PC-3 (cell line): Measurements from ENCODE around the gene NRIP2. TPM values are rescaled to one million over a fixed set of nuclear protein-coding genes. Genes with fewer than 3 reads are reported as not detected.

Experiments
- ATAC-seq: fragments of 200-7000 bp; cut with Tn5 transposase; 2 replicates; pipeline ENCODE4 v1.9.1; 2020; ENCODE audit warnings: mild to moderate bottlenecking, moderate library complexity
- BruUV-seq: library from RNA; stranded (reverse); fragments of 400-500 nt; replicated peaks from 2 replicates; lab custom pipeline; 2021; lab: Mats Ljungman, UMichigan
- CTCF ChIA-PET: fragments of 300-600 bp; sonication (Branson Sonifier 250); formaldehyde crosslinking; loops from one replicate; lab custom pipeline; 2022; ENCODE audit warnings: antibody characterized with exemption; lab: Charles Lee
- POLR2A ChIA-PET: fragments of 300-600 bp; sonication (Branson Sonifier 250); formaldehyde crosslinking; loops from one replicate; lab custom pipeline; 2022; ENCODE audit warnings: antibody characterized with exemption; ENCODE audit not compliant: unreplicated experiment; lab: Charles Lee
- DNase-seq: peaks from one replicate; pipeline ENCODE4 v3.0.0-alpha.2; 2015
- H2AFZ ChIP-seq: fragments of 300-600 bp; sonication (generic); 2 replicates; pipeline ENCODE4 v1.6.0; 2016; ENCODE audit warnings: antibody characterized with exemption, low read length
- H3F3A ChIP-seq: fragments of 300-600 bp; sonication (generic); one replicate; pipeline ENCODE4 v1.6.0; 2017; ENCODE audit warnings: antibody characterized with exemption, low read length, control low read depth, mild to moderate bottlenecking; ENCODE audit not compliant: unreplicated experiment
- H3K27ac ChIP-seq: fragments of 300-600 bp; sonication (generic); 2 replicates; pipeline ENCODE4 v1.5.1; 2016; ENCODE audit warnings: mild to moderate bottlenecking, low read length
- H3K27me3 ChIP-seq: fragments of 300-600 bp; sonication (generic); 2 replicates; pipeline ENCODE4 v1.6.1; 2016; ENCODE audit warnings: low read length, mixed read lengths
- H3K36me3 ChIP-seq: fragments of 300-600 bp; sonication (generic); 2 replicates; pipeline ENCODE4 v1.6.1; 2016; ENCODE audit warnings: low read depth, mixed run types, low read length, mixed read lengths
- H3K4me1 ChIP-seq: fragments of 300-600 bp; sonication (generic); 2 replicates; pipeline ENCODE4 v1.5.1; 2016; ENCODE audit warnings: low read length; ENCODE audit not compliant: insufficient read depth
- H3K4me2 ChIP-seq: fragments of 300-600 bp; sonication (generic); 2 replicates; pipeline ENCODE4 v1.6.0; 2016; ENCODE audit warnings: low read length
- H3K4me3 ChIP-seq: fragments of 300-600 bp; sonication (generic); 2 replicates; pipeline ENCODE4 v1.5.1; 2016; ENCODE audit warnings: mild to moderate bottlenecking, low read length, mixed read lengths
- H3K79me2 ChIP-seq: fragments of 300-600 bp; sonication (generic); 2 replicates; pipeline ENCODE4 v1.6.1; 2017; ENCODE audit warnings: low read length, mixed read lengths
- H3K9ac ChIP-seq: fragments of 300-600 bp; sonication (generic); 2 replicates; pipeline ENCODE4 v1.6.0; 2016; ENCODE audit warnings: mild to moderate bottlenecking, low read length
- H3K9me2 ChIP-seq: fragments of 300-600 bp; sonication (generic); replicated peaks from 2 replicates; pipeline ENCODE4 v1.6.1; 2016; ENCODE audit warnings: mixed run types, low read length, mixed read lengths
- H3K9me3 ChIP-seq: fragments of 300-600 bp; sonication (generic); 2 replicates; pipeline ENCODE4 v1.6.1; 2016; ENCODE audit warnings: low read length, mixed read lengths
- H4K20me1 ChIP-seq: fragments of 300-600 bp; sonication (generic); 2 replicates; pipeline ENCODE4 v1.6.1; 2016; ENCODE audit warnings: low read length, mixed read lengths
- CTCF ChIP-seq: fragments of 300-600 bp; sonication (generic); conservative IDR thresholded peaks from 2 replicates; pipeline ENCODE4 v1.5.1; 2017; ENCODE audit warnings: antibody characterized with exemption, low read depth, mild to moderate bottlenecking, low read length
- EZH2 ChIP-seq: fragments of 300-600 bp; sonication (generic); IDR thresholded peaks from one replicate; pipeline ENCODE4 v1.6.1; 2017; ENCODE audit warnings: antibody characterized with exemption, mild to moderate bottlenecking, low read length; ENCODE audit not compliant: unreplicated experiment
- EZH2phosphoT487 ChIP-seq: fragments of 300-600 bp; sonication (generic); IDR thresholded peaks from 2 replicates; pipeline ENCODE4 v1.6.1; 2018; ENCODE audit warnings: mild to moderate bottlenecking, antibody characterized with exemption, low read length, borderline replicate concordance
- intact Hi-C: fragments of 100-400 bp; cut with micrococcal nuclease; formaldehyde crosslinking; loops from 2 replicates; pipeline ENCODE4 v1.9.0; 2023
- total RNA-seq: library from RNA; depleted of rRNA; stranded (reverse); fragments of >200 nt; gene quantifications from 2 replicates; pipeline ENCODE4 v1.2.3, GENCODE V29; 2014

NRIP2 gene
- total RNA-seq, 1 experiment from 2014 or later = not detected

GRCh38 chr12:2844786-2845185 is 10.0 kb upstream of the NRIP2 start:
- no peaks in the 10 kb centered on the region for H3K9me2 ChIP-seq
- H3K4me1 ChIP-seq = no peaks in the 10 kb centered on the region
- H4K20me1 ChIP-seq = no peaks in the 10 kb centered on the region
- no peaks in the 10 kb centered on the region for H3K27me3 ChIP-seq
- H3K79me2 ChIP-seq = no peaks in the 10 kb centered on the region
- TF ChIP-seq EZH2phosphoT487 (no peak), CTCF (no peak), EZH2 (no peak)
- no peak overlapping the region for H3K4me3 ChIP-seq
- no peaks in the 10 kb centered on the region for H3F3A ChIP-seq
- H3K9me3 ChIP-seq = no peaks in the 10 kb centered on the region
- no TSS peak for BruUV-seq
- POLR2A ChIA-PET = no interaction called here
- no peak for DNase-seq
- no peaks in the 10 kb centered on the region for H3K36me3 ChIP-seq
- CTCF ChIA-PET = no interaction called here
- intact Hi-C loops = no loop called here
- H3K27ac ChIP-seq = no peak overlapping the region
- H3K9ac ChIP-seq = no peak overlapping the region
- no peak overlapping the region for H3K4me2 ChIP-seq
- H2AFZ ChIP-seq = no peak overlapping the region
- no peak for ATAC-seq

GRCh38 chr12:2842948-2843347 is 8.1 kb upstream of the NRIP2 start:
- BruUV-seq = no TSS peak
- DNase-seq (no peak), ATAC-seq (no peak)
- H3K4me1 ChIP-seq = no peaks in the 10 kb centered on the region
- no peak overlapping the region for H2AFZ ChIP-seq
- no peaks in the 10 kb centered on the region for H3K27me3 ChIP-seq
- H3F3A ChIP-seq = no peaks in the 10 kb centered on the region
- ChIA-PET CTCF (no interaction called here), POLR2A (no interaction called here)
- H3K27ac ChIP-seq = no peak overlapping the region
- no peak overlapping the region for H3K9ac ChIP-seq
- intact Hi-C loops = no loop called here
- no peak overlapping the region for H3K4me2 ChIP-seq
- no peaks in the 10 kb centered on the region for H3K36me3 ChIP-seq
- TF ChIP-seq CTCF = no peak
- no peak for TF ChIP-seq EZH2
- no peak for TF ChIP-seq EZH2phosphoT487
- no peaks in the 10 kb centered on the region for H3K9me3 ChIP-seq
- no peaks in the 10 kb centered on the region for H3K79me2 ChIP-seq
- H3K4me3 ChIP-seq = no peak overlapping the region
- H3K9me2 ChIP-seq = no peaks in the 10 kb centered on the region
- no peaks in the 10 kb centered on the region for H4K20me1 ChIP-seq

- intact Hi-C loops = no loop called here
Measured at GRCh38 chr12:2841056-2841650, 6.3 kb upstream of the NRIP2 start.

More at GRCh38 chr12:2841056-2841650, 6.3 kb upstream of the NRIP2 start:
- POLR2A ChIA-PET = no interaction called here
- H3K9me2 ChIP-seq = no peaks in the 10 kb centered on the region
- no peaks in the 10 kb centered on the region for H3K36me3 ChIP-seq
- H3K9ac ChIP-seq = no peak overlapping the region
- DNase-seq = no peak
- TF ChIP-seq CTCF (no peak), EZH2 (no peak), EZH2phosphoT487 (no peak)
- H2AFZ ChIP-seq = no peak overlapping the region
- CTCF ChIA-PET = no interaction called here
- no peak for ATAC-seq
- no peaks in the 10 kb centered on the region for H4K20me1 ChIP-seq
- no peak overlapping the region for H3K4me2 ChIP-seq
- H3K4me3 ChIP-seq = no peak overlapping the region
- H3K4me1 ChIP-seq = no peaks in the 10 kb centered on the region
- H3K79me2 ChIP-seq = no peaks in the 10 kb centered on the region
- H3K27me3 ChIP-seq = no peaks in the 10 kb centered on the region
- no TSS peak for BruUV-seq
- no peaks in the 10 kb centered on the region for H3F3A ChIP-seq
- no peak overlapping the region for H3K27ac ChIP-seq
- no peaks in the 10 kb centered on the region for H3K9me3 ChIP-seq
